Retinal pigment epithelial cell (primary cell): Measurements from ENCODE around the gene H6PD.

ENCODE experiments used
- DNase-seq: peaks from one replicate; pipeline ENCODE4 v3.0.0-alpha.2; 2010; ENCODE audit warnings: low read depth
- H3K4me3 ChIP-seq: 2 replicates; pipeline ENCODE4 v1.5.1; 2011; ENCODE audit warnings: mild to moderate bottlenecking, low read length, control low read depth, moderate library complexity
- TF ChIP-seq, protein P1 (sequence below): conservative IDR thresholded peaks from 2 replicates; pipeline ENCODE4 v1.5.1; 2011; ENCODE audit warnings: low read depth, low read length, control low read depth, inconsistent platforms

The H6PD gene

DNA sequence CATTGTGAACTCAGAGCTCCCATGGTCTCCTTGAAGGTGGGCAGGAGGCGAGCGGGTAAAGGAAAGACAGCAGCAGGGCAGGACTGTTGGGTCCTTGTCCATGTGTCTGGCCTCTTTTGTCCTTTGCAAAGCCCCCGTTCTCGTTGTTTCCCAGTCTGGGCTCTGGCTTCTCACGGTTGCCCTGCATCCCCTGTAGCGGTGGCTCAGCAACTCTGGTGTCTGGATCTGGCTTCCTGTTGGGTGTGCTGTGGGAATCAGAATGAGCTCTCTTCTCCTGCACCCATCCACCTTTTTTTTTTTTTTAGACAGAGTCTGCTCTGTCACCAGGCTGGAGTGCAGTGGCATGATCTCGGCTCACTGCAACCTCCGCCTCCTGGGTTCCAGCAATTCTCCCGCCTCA is 11.1 kb downstream of the H6PD start:
- DNase-seq = no peak
- TF ChIP-seq, protein P1, sequence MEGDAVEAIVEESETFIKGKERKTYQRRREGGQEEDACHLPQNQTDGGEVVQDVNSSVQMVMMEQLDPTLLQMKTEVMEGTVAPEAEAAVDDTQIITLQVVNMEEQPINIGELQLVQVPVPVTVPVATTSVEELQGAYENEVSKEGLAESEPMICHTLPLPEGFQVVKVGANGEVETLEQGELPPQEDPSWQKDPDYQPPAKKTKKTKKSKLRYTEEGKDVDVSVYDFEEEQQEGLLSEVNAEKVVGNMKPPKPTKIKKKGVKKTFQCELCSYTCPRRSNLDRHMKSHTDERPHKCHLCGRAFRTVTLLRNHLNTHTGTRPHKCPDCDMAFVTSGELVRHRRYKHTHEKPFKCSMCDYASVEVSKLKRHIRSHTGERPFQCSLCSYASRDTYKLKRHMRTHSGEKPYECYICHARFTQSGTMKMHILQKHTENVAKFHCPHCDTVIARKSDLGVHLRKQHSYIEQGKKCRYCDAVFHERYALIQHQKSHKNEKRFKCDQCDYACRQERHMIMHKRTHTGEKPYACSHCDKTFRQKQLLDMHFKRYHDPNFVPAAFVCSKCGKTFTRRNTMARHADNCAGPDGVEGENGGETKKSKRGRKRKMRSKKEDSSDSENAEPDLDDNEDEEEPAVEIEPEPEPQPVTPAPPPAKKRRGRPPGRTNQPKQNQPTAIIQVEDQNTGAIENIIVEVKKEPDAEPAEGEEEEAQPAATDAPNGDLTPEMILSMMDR = no peak
- H3K4me3 ChIP-seq = no peak overlapping the region

DNA sequence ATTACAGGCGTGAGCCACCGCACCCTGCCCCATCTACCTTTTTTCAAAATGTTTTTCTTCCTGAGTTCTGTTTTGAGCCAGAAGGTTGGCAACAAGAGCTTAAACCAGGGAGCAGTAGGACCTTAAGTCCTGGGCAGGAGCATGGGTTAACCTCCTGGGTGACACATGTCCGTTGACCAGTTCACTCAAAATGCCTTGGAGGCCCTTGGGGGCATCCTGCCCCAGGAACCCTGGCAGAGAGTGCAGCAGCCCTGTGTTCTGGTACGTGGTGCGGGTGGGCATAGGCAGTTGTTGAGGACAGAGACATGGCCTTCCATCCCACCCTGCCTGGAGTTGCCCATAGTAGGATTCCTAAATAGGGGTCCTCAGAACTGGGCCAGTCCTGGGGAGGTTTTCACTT is 11.6 kb downstream of the H6PD start:
- TF ChIP-seq, protein P1 = no peak
- H3K4me3 ChIP-seq = no peak overlapping the region
- DNase-seq = no peak

DNA sequence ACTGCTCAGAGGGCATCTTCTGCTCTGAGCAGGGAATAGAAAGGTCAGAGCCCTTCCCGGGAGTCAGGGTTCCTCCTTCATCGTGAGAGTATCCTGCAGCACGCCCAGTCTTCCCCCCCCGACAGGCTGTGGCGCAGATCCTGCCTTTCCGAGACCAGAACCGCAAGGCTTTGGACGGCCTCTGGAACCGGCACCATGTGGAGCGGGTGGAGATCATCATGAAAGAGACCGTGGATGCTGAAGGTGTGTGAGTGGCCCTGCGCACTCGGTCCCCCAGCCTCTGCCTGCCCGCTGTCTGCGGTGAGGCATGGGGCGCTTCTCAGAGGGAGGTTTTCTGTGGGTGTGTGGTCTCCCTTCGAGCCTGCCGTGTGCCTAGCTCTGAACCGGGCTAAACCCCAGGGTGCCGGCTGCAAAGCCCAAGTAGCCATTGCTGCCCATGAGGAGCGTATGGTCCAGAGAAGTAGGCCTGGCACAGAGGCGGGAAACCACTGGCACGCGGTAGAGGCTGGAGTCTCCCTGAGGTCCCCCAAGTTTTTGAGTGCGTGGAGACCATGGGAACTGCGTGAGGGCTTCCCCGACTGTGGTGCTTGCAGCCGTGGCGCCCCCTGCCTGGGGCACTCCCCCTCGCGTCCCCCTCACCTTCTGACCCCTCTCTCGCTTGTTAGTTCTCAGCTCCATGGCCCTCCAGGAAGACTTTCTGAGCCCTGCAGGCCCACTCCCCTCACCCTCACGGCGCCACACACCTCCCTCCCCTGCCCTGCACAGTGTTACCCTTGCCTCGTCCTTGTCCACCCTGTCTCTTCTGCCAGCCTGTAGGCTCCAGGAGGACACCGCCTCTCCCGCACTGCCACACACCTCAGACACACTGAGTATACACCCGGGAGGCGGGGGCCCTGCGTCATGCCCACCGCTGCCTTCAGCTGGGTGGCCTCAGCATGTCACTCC is 12.5 kb downstream of the H6PD start:
- TF ChIP-seq, protein P1 = no peak
- H3K4me3 ChIP-seq = no peak overlapping the region

DNA sequence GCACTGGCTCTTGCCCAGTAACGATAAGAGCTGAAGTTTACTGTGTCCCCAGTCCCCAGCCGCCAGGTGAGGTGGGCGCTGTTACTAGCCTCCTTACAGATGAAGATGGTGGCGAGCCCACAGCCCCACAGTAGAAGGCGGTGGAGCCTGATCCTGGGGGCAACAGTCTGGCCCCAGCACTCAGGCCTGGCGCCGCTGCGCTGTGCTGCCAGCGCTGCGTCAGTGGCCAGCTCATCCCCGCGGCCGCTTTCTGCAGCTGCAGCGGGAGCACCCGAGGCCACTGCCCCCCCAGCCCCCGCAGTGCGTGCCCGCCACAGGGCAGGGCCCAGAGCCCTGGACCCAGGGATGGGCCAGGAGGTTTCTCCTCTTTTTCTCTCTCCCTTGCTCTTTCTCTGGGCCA is 13.3 kb downstream of the H6PD start:
- no peak for DNase-seq
- TF ChIP-seq, protein P1 = no peak

More for the DNA sequence above, 12.5 kb downstream of the H6PD start:
- DNase-seq = no peak

DNA sequence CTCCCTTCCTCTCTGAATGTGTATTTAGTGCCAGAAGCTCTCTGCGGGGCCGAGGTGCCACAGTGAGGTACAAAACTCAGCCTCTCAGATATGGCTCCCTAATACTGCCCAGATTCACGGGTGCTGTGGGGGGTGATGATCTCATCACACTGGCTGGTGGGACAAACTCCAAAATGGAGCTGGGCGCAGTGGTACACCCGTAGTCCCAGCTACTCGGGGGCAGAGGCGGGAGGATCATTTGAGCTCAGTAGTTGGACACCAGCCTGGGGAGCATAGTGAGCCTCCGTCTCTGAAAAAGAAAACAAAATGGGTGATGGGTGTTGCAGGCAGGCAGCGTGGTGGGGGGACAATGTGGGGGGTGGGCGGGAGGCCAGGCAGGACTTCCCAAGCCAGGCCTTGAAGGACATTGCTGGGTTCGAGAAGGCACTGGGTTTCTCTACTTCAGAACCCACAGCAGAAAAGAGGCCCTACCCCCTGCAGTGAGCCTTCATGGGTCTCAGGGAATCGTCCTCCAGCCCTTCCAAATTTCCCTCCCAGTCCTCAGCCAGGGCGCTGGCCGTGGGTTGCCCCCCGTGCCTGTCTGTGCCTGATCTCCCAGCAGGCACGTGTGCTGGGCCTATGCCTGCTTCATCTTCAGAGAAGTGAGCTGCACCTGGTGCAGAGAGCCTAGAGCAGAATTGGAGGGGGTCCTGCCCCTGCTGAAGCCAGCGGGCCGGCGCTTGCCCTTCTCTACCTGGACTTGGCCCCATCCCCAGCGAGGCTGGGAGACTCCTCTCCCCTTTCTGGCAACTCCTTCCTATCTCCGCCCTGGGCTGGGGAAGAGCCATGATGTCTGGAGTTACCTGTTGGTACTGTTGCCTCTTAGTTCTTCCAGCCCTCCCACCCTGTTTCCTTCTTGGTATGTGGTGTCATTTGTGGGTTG is 14.0 kb downstream of the H6PD start:
- TF ChIP-seq, protein P1 = no peak
- no peak overlapping the region for H3K4me3 ChIP-seq
- DNase-seq = no peak

More for the DNA sequence above, 13.3 kb downstream of the H6PD start:
- H3K4me3 ChIP-seq = no peak overlapping the region

DNA sequence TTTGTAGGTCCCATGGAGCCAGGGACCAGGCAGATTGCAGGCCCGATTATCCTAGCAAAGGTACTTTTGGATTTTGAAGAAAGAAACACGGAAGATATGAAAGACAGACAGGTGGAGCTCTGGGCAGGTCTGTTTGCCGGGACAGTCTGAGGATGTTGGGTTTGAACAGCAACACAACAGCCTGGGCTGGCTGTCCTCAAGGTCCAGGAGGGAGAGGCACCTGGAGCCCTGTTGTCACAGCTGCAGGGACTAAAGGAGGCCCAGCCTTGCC is 14.6 kb downstream of the H6PD start:
- TF ChIP-seq, protein P1 = no peak
- no peak for DNase-seq
- H3K4me3 ChIP-seq = no peak overlapping the region
